Stimulated activated CD4-positive, alpha-beta T cell treated with anti-CD3 and anti-CD28 coated beads, Interleukin-12 subunit alpha, Interleukin-12 subunit beta, amount 100 ng/mL, for 24 hours (primary cell): ENCODE results near the gene UBE3C.

Experiments
- DNase-seq, 2 experiments: peaks; one replicate each; pipeline ENCODE4 v3.0.0-alpha.2; 2020; ENCODE audit warnings: low read depth in 2 of 2

UBE3C gene

DNA sequence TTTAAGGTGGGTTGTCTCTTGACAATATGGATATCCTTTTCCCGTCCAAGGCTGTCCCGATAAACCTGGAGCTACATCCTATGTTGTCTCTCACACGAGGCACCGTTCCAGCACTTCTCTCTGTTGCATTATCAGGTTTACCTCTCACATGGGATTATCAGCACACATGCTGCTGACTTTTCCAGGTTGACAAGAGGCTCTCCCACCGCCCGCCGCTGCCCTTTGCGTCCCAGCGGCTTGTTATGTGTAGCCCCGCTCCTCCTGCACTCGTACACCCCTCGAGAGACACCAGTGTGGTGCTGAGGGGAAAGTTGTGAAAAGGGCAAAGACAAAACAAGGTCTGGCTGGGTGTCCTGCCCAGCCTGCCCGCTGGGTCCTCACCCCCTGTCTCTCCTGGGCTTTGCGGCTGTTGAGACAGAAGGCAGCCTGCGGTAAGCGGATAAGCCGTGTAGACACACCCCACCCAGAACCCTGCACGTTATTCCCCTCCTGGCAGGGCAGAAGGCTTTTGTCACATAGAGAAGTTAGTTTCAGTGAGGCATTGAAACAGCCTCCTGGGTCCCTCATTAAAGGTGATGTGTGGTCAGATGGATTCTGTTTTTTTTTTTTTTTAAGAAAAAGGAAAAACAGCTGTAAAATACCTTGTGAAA is 38.7 kb downstream of the UBE3C start:
- no peak for DNase-seq

DNA sequence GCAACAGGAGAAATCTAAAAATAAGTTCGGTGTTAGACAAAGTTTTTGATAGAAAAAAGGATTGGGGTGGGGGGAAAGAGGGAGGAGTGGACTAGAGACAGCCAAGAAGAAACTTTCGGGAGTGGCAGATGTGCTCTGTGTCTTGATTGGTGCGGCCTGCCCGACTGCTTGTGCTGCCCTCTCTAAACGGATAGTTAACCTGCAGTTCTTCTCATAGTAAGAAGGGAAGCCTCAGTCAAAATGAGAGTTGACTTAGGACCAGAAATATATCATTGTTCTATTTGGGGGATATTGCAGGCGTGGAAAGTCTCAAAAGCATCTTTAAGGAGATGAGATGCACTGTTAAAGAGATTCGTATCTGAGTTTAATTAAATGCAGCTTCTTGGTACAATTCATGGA is 39.3 kb downstream of the UBE3C start:
- DNase-seq: no peak

DNA sequence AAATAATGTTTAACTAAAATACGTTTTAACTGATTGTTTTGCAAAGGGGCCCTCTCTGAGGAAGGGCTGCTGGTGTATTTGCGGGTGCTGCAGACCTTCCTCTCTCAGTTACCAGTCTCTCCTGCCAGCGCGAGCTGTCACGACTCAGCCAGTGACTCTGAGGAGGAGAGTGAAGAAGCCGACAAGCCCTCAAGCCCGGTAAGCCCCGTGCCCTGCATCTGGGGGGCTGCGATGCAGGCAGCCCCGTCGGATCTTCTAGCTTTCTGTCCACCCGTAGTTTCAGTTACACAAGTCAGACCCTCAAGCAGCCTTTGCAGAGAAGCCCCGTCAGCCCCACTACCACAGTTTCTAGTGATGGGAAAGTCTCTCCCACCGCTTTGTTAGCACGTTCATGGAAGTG is 45.1 kb downstream of the UBE3C start:
- no peak for DNase-seq

DNA sequence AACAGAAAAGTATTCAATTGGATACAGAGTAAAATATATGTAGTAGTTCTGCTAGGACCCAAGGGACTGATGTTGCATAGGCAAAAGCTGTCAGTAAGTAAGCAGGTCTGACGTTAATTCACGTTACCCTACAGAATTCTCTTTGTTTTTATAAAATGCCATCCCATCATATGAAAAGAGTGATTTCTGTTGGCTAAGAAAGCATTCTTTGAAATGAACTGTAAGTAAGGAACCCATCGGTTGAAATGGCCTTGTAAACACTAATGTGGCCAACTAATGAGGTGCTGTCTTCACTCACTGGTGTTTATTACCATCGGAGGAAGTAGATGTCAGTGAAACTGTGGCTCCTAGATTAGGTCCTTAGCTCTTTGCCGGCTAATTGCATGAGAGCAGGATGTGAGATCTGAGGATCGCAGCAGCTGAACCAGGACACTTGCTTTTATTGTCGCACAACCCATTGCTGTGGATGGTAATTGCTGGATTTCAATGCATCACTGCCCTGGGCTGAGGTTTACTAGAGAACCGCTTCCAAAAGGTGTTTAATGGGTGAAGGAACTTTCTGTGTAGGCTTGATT is 49.5 kb downstream of the UBE3C start:
- no peak for DNase-seq

DNA sequence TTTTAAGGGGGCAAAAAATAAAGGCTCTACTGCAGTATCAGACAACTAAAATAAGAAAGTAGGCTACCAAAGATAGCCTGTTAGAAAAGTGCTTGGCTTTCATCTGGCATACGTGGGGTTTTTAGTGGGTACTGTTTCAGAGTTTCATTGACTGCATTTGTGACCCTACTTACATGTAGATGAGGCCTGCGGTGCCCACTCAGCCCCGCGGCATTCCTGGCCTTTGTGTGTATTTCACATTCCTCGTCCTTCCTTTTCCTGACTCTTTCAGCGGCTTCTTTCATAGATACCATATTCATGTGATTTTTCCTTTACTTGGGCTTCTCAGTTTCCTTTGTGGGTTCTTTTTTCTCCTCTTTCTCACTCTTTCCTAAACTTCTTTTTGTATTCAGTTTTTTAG is 50.7 kb downstream of the UBE3C start:
- no peak for DNase-seq

DNA sequence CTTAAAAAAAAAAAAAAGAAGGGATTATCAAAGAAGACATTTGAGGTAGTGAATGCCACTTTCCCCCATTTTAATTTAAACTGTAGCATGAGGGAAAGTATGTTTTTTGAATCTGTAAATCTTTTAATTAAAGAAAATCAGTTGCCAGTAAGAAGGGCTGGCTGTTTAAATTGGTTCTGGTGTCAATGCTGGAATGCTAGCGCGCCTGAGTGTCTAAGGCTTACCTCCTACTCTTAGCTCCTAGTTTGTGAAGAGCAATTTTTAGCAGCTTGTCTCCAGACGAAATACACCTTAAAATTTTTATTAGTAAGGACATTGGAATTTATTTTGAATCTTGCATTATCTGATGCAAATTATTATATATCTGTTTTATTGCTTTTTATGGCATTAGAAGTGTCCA is 54.1 kb downstream of the UBE3C start:
- no peak for DNase-seq

DNA sequence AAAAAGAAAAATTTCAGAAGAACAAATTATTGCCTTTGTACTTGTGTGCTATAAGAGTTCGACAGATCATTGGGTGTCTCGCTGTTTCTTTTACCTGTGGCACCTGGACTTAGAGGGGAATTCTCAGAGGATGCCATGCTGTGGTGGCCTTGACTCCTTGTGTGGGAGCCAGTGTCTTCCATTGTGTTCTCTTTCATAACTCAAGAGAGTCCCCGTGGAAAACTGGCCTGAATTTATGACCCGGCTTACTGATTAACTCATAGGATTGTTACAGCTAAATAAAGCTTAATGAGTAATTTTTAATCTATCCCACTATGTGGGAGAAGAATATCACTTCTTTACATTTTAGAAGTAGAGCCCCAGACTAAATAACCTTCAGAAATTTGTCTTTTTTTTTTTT is 54.5 kb downstream of the UBE3C start:
- DNase-seq: no peak

DNA sequence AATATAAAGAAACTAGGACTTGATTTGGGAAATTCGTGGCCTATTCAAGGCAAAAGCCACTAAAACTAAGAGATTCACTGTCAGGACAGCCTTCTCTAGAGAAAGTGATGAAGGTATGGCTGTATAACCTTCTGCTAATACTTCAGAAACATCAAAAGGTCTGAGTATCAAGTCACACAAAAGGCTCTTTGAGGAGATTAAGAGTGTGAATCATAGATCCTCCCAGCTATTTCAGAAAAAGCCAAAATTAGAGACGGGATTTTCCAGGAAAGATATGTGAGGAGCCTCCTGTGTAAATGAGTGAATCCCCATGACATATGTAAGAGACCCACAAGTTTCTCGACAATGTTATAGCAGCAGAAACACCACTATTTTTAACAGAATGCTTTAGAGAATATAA is 56.2 kb downstream of the UBE3C start:
- no peak for DNase-seq

DNA sequence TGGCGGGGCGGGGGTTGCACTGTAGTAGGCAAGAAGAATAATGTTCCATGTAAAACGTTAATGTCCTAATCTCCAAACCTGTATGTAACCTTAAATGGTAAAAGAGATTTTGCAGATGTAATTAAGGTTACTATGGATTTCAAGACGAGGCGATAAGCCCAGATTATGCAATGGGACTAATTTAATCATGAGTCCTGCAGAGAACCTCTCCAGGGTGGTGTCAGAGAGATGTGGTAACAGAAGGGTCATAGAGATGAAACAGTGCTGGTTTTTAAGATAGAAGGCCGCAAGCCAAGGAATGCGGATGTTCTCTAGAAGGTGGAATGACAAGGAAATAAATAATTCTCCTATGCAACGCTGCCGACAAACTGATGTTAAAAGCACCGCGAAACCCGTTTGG is 57.1 kb downstream of the UBE3C start:
- no peak for DNase-seq

DNA sequence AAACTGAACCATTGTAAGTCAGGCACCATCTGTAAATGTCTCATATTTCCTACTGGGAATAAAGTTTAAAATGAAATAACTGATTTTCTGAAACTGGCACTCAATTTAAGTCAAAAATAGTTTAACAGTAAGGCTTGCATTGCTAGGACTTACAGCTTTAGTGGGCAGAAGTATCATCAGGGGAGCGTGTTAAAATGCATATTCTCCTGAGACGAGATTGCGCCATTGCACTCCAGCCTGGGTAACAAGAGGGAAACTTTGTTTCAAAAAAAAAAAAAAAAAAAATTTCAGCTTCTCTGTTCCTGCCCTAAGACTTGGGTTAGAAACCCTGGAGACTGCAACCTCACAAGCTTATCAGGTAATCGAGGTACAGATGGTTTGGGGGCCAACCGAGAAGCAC is 65.4 kb downstream of the UBE3C start:
- no peak for DNase-seq

DNA sequence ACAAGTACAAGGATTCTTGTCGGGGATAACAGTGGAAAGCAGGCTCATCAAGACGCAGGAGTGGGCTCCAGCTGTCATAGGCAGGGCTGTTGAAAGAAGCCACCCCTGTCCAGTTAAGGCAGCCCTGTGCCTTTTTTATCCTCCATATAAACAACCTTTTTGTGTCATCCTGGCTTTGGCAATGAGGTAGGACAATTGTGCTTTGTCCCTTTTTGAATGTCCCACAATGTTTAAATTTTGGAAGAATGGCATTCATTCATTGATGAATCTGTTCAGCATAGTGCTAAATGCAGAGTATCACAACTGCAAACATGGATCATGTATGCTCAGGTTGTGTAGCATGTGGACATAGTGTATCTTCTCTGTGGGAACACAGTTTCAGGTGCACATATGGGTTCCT is 66.7 kb downstream of the UBE3C start:
- DNase-seq: no peak

DNA sequence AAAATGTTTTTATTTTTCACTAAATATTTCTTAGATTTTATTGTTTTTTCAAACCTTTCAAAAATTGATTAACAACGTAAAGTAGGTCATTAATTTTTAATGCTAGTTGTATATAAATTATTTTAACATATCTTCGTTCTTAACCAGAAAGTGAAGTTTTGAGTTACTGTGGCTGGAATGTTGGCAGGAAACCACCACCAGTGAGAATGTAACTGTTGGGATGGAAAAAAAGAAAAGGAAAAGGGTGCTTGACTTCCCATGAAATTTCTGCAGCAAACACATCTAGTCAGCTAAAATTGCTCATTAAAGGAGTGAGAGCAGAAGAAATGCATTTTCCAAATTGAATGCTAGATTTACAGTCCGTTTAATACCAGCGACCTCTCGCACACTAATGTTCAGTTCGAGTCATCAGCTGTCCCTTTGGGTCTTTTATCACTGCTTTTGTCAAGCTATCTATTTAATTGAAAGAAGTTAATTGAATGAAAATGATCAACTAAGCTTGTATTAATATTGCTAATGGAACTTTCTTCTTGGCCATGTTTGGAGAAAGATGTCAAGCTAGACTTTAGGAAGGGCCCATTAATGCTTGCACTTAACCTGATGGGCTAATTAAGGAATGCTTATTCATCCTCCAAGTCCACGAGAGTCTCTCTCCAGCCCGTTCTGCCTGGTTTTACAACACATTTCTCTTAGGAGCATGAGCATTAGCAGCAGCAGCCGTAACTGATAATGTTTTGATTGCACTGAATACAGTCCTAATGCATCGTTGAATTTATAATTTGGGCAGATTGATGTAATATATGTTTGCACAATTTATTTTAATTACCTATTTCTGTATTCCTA is 70.1 kb downstream of the UBE3C start:
- DNase-seq: no peak

DNA sequence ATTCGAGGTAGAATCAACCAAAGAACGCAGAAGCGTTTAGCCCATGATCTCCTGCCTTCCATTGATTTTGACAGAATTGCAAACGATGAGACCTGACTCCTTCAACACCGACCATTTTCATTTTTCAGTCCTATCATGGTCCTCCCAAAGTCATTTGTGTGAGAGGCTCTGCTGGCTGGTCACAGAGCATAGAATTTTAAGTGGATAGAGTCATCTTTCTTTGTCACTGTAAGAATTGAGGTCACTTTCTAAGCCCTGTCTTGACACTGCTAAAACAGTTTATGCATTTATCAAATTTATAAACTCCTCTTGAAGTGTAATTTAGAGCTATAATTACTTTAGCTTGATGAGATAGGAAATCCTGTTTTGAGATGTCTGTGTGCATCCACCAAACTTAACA is 72.0 kb downstream of the UBE3C start:
- no peak for DNase-seq

DNA sequence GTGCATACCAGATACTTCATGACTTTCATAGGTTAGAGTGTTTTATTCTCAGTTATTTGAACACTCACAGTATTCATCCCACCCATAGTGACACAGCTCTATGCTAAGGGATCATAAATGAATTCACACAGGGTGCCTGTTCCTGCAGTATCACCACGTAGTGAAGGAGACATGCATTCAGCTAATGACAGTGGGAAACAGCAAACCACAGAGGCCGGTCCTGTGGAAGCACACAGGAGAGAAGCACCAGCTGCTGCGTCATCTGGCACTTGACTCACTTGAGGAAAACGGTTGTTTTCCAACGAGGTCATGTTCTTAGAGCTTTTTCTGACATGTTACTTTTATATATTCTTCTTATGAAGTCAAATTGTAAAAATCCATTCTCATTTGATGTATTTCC is 73.0 kb downstream of the UBE3C start:
- no peak for DNase-seq

DNA sequence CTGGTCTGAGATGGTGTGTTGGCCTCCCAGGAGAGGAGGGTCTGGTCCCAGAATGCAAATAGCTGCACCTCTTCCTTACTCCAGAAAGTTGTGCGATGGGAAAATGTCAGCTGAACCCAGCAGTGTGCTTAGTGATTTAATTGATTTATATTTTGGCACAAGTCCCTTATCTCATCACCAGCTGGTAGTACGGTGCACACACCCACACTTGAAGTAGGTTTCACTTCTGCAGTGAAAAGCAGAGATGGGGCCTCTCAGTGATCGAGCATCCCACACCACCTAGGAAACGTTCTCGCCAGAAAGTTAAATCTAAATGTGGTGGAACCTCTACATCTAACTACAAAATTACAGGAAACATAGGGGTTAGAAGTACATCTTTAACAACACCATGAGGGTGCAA is 80.4 kb downstream of the UBE3C start:
- DNase-seq: no peak

DNA sequence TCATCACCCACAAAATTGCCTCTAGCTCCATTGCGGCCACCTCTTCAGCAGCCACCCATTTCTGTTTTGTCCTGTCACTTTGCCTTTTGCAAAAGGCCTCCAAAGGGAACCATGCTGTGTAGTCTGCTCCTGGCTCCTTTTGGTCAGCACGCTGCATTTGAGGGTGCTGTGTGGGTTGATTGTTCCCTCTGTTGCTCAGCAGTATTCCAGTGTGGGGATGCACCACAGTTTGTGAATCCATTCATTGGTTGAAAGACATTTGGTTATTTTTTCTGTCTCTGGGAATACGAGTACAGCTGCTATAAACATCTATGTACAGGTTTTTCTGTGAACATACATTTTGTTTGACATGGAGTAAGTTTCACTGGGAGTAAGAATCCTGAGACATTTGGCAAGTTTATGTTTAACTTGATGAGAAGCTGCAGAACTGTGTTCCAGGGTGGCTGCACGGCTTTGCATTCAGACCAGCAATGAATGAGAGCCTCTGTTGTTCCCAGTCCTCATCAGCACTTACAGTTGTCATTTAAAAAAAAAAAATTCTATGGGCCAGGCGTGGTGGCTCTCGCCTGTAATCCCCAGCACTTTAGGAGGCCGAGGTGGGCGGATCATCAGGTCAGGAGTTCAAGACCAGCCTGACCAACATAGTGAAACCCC is 82.3 kb downstream of the UBE3C start:
- DNase-seq: no peak

DNA sequence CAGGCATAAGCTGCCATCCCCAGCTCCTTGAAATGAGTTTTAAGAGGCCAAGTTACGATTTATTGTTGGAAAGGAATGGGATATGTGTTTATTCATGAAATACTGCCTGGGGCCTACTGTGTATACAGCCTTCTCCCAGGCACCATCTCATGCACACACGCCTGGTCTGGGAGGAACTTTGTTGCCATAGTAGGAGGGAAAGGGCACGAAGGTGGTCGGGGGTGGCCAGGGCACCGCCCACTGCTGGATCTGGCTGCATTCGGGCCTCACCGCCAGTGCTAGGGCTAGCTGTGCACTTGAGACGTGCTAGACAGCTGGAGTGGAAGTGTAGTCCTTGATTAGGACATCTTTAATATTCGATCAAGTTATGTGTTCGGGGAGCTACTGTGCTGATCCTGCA is 84.0 kb downstream of the UBE3C start:
- no peak for DNase-seq

DNA sequence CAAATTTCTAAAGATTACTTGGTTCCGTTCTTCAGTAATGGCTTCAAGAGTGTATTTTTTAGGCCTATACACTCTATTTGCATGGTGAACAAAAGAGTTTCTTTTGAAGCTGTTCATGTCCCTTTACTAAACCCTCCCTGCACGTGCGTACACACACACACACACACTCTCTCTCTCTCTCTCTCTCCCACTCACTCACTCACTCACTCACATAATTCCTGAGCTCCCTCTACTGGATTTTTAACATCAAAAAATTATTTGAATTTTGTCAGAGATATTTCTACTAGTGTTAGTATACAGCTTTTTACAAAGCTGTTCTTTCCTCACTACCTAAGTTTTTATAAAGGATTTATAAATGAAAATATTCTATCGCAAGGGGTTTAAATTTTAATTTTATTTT is 85.9 kb downstream of the UBE3C start:
- no peak for DNase-seq

DNA sequence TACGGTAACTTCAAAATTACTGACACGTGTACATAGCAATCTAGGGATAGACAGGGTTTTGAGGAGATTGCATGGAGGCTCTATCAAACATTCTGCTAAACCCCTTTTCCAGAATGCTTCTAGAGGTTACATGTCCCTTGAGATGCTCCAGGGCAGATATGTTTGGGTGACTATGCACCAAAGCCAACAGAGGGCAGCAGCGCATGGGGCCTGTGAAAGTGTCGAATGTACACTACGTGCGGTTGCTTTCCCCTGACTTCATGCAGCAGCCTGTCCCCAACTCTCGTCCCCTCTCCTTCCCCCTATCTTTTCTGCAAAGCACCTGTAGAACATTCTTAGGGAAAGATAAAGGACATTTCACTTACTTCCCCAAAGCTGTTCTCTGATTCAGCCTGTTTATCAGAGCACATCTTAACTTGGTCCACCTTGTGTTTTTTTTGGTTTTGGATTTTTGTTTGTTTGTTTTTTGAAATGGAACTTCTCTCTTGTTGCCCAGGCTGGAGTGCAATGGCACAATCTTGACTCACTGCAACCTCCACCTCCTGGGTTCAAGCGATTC is 90.2 kb downstream of the UBE3C start:
- no peak for DNase-seq

DNA sequence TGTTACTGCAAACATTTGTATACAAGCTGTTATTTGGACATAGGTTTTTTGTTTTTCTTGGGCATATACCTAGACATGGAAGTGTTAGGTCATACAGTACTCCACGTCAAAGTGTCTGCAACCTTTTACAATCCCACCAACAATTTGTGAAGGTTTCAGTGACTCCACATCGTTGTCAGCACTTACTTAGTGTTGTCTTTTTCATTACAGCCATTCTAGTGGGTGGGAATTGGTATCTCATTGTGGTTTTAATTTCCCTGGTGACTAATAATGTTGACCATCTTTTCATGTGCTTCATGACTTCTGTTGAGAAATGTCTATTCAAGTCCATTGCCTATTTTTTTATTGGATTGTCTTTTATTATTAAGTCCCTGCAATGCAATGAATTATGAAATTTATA is 95.0 kb downstream of the UBE3C start:
- no peak for DNase-seq

DNA sequence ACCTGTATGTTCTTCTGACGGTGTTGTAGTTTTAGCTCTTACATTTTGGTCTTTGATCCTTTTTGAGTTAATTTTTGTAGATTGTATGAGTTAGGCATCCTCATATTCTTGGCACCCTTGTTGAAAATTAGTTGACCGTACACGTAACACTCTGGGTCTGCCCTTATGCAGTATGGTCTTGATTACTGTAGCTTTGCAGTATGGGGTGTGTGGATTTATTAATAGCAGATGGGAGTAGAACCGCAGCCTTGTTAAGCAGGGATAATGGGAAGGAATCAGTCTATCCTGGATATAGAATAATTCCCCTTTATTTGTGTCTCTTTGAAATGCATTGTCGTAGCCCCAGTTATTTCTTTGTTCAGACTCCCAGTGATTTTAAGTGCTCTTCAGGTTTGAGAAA is 95.5 kb downstream of the UBE3C start:
- DNase-seq: no peak
